GM18511 (cell line): ENCODE data around the gene SLCO3A1.
"Not testable (repeated sequence)": the region's sequence is repeated elsewhere in the genome, so short reads cannot be mapped to it uniquely, and the experiment has no call there.

Source experiments
- ATAC-seq: cut with Tn5 transposase; IDR thresholded peaks from one replicate; pipeline ENCODE4 v1.9.1; 2021; ENCODE audit warnings: mild to moderate bottlenecking, moderate library complexity; ENCODE audit not compliant: unreplicated experiment

The SLCO3A1 gene

GRCh38 chr15:91961357-91961756 lies 107.8 kb downstream of the SLCO3A1 start:
- ATAC-seq: no peak

- not testable (repeated sequence) for ATAC-seq
Observed at GRCh38 chr15:91963747-91964146, 110.2 kb downstream of the SLCO3A1 start.

- no peak for ATAC-seq
Observed at GRCh38 chr15:91965501-91966193, 112.1 kb downstream of the SLCO3A1 start.

- no peak for ATAC-seq
Observed at GRCh38 chr15:91966194-91966552, 112.7 kb downstream of the SLCO3A1 start.

GRCh38 chr15:91967935-91968606 lies 114.6 kb downstream of the SLCO3A1 start:
- ATAC-seq: no peak

- ATAC-seq: no peak
Observed at GRCh38 chr15:91968610-91969009, 115.1 kb downstream of the SLCO3A1 start.

- ATAC-seq: no peak
Observed at GRCh38 chr15:91970142-91970541, 116.6 kb downstream of the SLCO3A1 start.

- ATAC-seq: no peak
Observed at GRCh38 chr15:91973481-91973880, 120.0 kb downstream of the SLCO3A1 start.

- ATAC-seq: no peak
Observed at GRCh38 chr15:91974321-91974720, 120.8 kb downstream of the SLCO3A1 start.

GRCh38 chr15:91975241-91975978 lies 121.9 kb downstream of the SLCO3A1 start:
- ATAC-seq: no peak

GRCh38 chr15:91976966-91977365 lies 123.5 kb downstream of the SLCO3A1 start:
- ATAC-seq: no peak

GRCh38 chr15:91980502-91981267 lies 127.2 kb downstream of the SLCO3A1 start:
- ATAC-seq: no peak

GRCh38 chr15:91981821-91982800 lies 128.6 kb downstream of the SLCO3A1 start:
- ATAC-seq: no peak

- ATAC-seq: no peak
Observed at GRCh38 chr15:91983729-91984340, 130.3 kb downstream of the SLCO3A1 start.

- no peak for ATAC-seq
Observed at GRCh38 chr15:91985297-91985696, 131.8 kb downstream of the SLCO3A1 start.

- no peak for ATAC-seq
Observed at GRCh38 chr15:91988071-91988470, 134.6 kb downstream of the SLCO3A1 start.

GRCh38 chr15:91988655-91989054 lies 135.1 kb downstream of the SLCO3A1 start:
- ATAC-seq: no peak

- ATAC-seq: no peak
Observed at GRCh38 chr15:91989821-91990220, 136.3 kb downstream of the SLCO3A1 start.

GRCh38 chr15:91992945-91993344 lies 139.4 kb downstream of the SLCO3A1 start:
- ATAC-seq: no peak

- ATAC-seq: no peak
Observed at GRCh38 chr15:91995146-91995545, 141.6 kb downstream of the SLCO3A1 start.
